Heart left ventricle (tissue), 13 donors: Measurements from ENCODE around the gene MSRB3.
"Not testable (repeated sequence)": the region's sequence is repeated elsewhere in the genome, so short reads cannot be mapped to it uniquely, and the experiment has no call there.

Source experiments
- CTCF ChIP-seq, 12 donors: fragments of 200-600 bp; sonication (generic) in 4 of 12; IDR thresholded peaks; one replicate each; pipeline versions ENCODE4 v1.5.0 to v1.8.0; 2018 to 2022; ENCODE audit warnings: antibody characterized with exemption in 12 of 12, mild to moderate bottlenecking in 5 of 12
- POLR2A ChIP-seq, 2 donors: fragments of 450-650 bp; IDR thresholded peaks; one replicate each; pipeline ENCODE4 v1.6.1; 2017; ENCODE audit warnings: antibody characterized with exemption in 2 of 2, mild to moderate bottlenecking in 2 of 2, moderate library complexity in 2 of 2
- donor health status: ischemic (EF 13 %, LVEDD 7.1; RV severe dilation, severe dysfunction).
- donor health status: DM: no; HTN: yes; CAD: no.
- donor health status: DM: no; HTN: no; CAD: no.
- donor health status: ischemic (EF 25% LVEDD 6.9; RV normal size, moderate dysfunction).
- donor health status: ischemic (EF 25% LVEDD 5.7; RV mildly dilated, moderate dysfunction).
- donor health status: ischemic (EF 35%, LVEDD 5.7; RV mildly dilated, moderate dysfunction).
- donor health status: nonischemic (EF 11% LVEDD 7.7; RV severe dilation, severe dysfunction).
- donor health status: DM: yes; HTN: yes; CAD: no.
- donor health status: PGD.
- donor health status: ischemic (EF 29% LVEDD 5.4; RV normal size, mild dysfunction).
- donor health status: nonischemic (EF 23%, LVEDD 6.1; RV moderate dilation, normal function).

- not testable (repeated sequence) for TF ChIP-seq CTCF, POLR2A (IDR thresholded peaks at IDR 0.05)
Observed at GRCh38 chr12:65285532-65285931, 7.0 kb downstream of the MSRB3 start.
